GOT3 (cell line): Measurements from ENCODE around the gene SCUBE1.

Source experiments
- DNase-seq: peaks from one replicate; lab custom pipeline; 2025; ENCODE audit warnings: mixed read lengths; lab: John Stamatoyannopoulos, UW

Gene SCUBE1

GRCh38 chr22:43236411-43237166 lies 106.6 kb downstream of the SCUBE1 start:
- no peak for DNase-seq

GRCh38 chr22:43235445-43236409 lies 107.4 kb downstream of the SCUBE1 start:
- no peak for DNase-seq

- no peak for DNase-seq
These were observed 108.7 kb downstream of the SCUBE1 start for GRCh38 chr22:43234264-43234988.

- no peak for DNase-seq
These were observed 109.6 kb downstream of the SCUBE1 start for GRCh38 chr22:43233529-43233928.

- no peak for DNase-seq
These were observed 110.7 kb downstream of the SCUBE1 start for GRCh38 chr22:43232445-43232844.

GRCh38 chr22:43231724-43232034 lies 111.5 kb downstream of the SCUBE1 start:
- no peak for DNase-seq

- no peak for DNase-seq
These were observed 112.0 kb downstream of the SCUBE1 start for GRCh38 chr22:43230971-43231723.

- DNase-seq = no peak
These were observed 112.6 kb downstream of the SCUBE1 start for GRCh38 chr22:43230571-43230970.

- no peak for DNase-seq
These were observed 114.3 kb downstream of the SCUBE1 start for GRCh38 chr22:43228863-43229262.

- no peak for DNase-seq
These were observed 114.8 kb downstream of the SCUBE1 start for GRCh38 chr22:43228330-43228729.

GRCh38 chr22:43227239-43227630 lies 115.9 kb downstream of the SCUBE1 start:
- DNase-seq = no peak

- no peak for DNase-seq
These were observed 116.6 kb downstream of the SCUBE1 start for GRCh38 chr22:43226377-43227238.

GRCh38 chr22:43225609-43226008 lies 117.6 kb downstream of the SCUBE1 start:
- no peak for DNase-seq

- DNase-seq = no peak
These were observed 120.2 kb downstream of the SCUBE1 start for GRCh38 chr22:43222987-43223386.

- no peak for DNase-seq
These were observed 120.9 kb downstream of the SCUBE1 start for GRCh38 chr22:43222262-43222661.

GRCh38 chr22:43220625-43221380 lies 122.4 kb downstream of the SCUBE1 start:
- no peak for DNase-seq

- no peak for DNase-seq
These were observed 124.4 kb downstream of the SCUBE1 start for GRCh38 chr22:43218786-43219185.

- DNase-seq = no peak
These were observed 125.7 kb downstream of the SCUBE1 start for GRCh38 chr22:43217285-43218030.

- no peak for DNase-seq
These were observed 126.4 kb downstream of the SCUBE1 start for GRCh38 chr22:43216738-43217137.
